HPDE6-E6E7 (cell line): ENCODE results near the gene SUSD3.
"Not testable (repeated sequence)": the region's sequence is repeated elsewhere in the genome, so short reads cannot be mapped to it uniquely, and the experiment has no call there.

Experiments
- DNase-seq: peaks from one replicate; pipeline ENCODE4 v3.0.0; 2011; ENCODE audit warnings: missing footprints; ENCODE audit errors: extremely low spot score

SUSD3 gene

GRCh38 chr9:93058355-93059010 is at the start of gene SUSD3:
Gene SUSD3, plus strand, starts transcription at chr9:93058701. Its CDS starts 42 bp downstream, at chr9:93058743.
- no peak for DNase-seq

- no peak for DNase-seq
These were observed 49.0 kb upstream of the SUSD3 start for GRCh38 chr9:93009337-93010015.

- no peak for DNase-seq
These were observed 48.4 kb upstream of the SUSD3 start for GRCh38 chr9:93010056-93010455.

- DNase-seq: no peak
These were observed 47.8 kb upstream of the SUSD3 start for GRCh38 chr9:93010704-93011103.

GRCh38 chr9:93011114-93011513 is 47.4 kb upstream of the SUSD3 start:
- no peak for DNase-seq

GRCh38 chr9:93012963-93013855 is 45.3 kb upstream of the SUSD3 start:
- no peak for DNase-seq

GRCh38 chr9:93013856-93014582 is 44.5 kb upstream of the SUSD3 start:
- no peak for DNase-seq

GRCh38 chr9:93015190-93015589 is 43.3 kb upstream of the SUSD3 start:
- DNase-seq: not testable (repeated sequence)

GRCh38 chr9:93017621-93018020 is 40.9 kb upstream of the SUSD3 start:
- DNase-seq: no peak

GRCh38 chr9:93020151-93020550 is 38.4 kb upstream of the SUSD3 start:
- no peak for DNase-seq

GRCh38 chr9:93020771-93021670 is 37.5 kb upstream of the SUSD3 start:
- DNase-seq: no peak

GRCh38 chr9:93022066-93022465 is 36.4 kb upstream of the SUSD3 start:
- no peak for DNase-seq

GRCh38 chr9:93022721-93023520 is 35.6 kb upstream of the SUSD3 start:
- DNase-seq: no peak

- no peak for DNase-seq
These were observed 35.0 kb upstream of the SUSD3 start for GRCh38 chr9:93023521-93023815.

GRCh38 chr9:93024646-93024910 is 33.9 kb upstream of the SUSD3 start:
- DNase-seq: no peak

GRCh38 chr9:93024986-93025630 is 33.4 kb upstream of the SUSD3 start:
- DNase-seq: no peak

- DNase-seq: no peak
These were observed 32.8 kb upstream of the SUSD3 start for GRCh38 chr9:93025736-93026135.

GRCh38 chr9:93026640-93027039 is 31.9 kb upstream of the SUSD3 start:
- no peak for DNase-seq

GRCh38 chr9:93027750-93028149 is 30.8 kb upstream of the SUSD3 start:
- no peak for DNase-seq

GRCh38 chr9:93028448-93029006 is 30.0 kb upstream of the SUSD3 start:
- DNase-seq: no peak
